HL-60/S4 treated with phorbol 12-myristate 13-acetate at 8.2 ng/mL for 4 days and 3 days (cell line): ENCODE results near the gene APBB1IP.
"Not testable (repeated sequence)": the region's sequence is repeated elsewhere in the genome, so short reads cannot be mapped to it uniquely, and the experiment has no call there.

Experiments used
- in situ Hi-C: fragments of 300-500 bp; cut with MboI; formaldehyde crosslinking; loops from 2 replicates; pipeline ENCODE4 v1.15.0; 2022; ENCODE audit warnings: low sequenced_read_pairs

APBB1IP gene, protein sequence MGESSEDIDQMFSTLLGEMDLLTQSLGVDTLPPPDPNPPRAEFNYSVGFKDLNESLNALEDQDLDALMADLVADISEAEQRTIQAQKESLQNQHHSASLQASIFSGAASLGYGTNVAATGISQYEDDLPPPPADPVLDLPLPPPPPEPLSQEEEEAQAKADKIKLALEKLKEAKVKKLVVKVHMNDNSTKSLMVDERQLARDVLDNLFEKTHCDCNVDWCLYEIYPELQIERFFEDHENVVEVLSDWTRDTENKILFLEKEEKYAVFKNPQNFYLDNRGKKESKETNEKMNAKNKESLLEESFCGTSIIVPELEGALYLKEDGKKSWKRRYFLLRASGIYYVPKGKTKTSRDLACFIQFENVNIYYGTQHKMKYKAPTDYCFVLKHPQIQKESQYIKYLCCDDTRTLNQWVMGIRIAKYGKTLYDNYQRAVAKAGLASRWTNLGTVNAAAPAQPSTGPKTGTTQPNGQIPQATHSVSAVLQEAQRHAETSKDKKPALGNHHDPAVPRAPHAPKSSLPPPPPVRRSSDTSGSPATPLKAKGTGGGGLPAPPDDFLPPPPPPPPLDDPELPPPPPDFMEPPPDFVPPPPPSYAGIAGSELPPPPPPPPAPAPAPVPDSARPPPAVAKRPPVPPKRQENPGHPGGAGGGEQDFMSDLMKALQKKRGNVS

DNA sequence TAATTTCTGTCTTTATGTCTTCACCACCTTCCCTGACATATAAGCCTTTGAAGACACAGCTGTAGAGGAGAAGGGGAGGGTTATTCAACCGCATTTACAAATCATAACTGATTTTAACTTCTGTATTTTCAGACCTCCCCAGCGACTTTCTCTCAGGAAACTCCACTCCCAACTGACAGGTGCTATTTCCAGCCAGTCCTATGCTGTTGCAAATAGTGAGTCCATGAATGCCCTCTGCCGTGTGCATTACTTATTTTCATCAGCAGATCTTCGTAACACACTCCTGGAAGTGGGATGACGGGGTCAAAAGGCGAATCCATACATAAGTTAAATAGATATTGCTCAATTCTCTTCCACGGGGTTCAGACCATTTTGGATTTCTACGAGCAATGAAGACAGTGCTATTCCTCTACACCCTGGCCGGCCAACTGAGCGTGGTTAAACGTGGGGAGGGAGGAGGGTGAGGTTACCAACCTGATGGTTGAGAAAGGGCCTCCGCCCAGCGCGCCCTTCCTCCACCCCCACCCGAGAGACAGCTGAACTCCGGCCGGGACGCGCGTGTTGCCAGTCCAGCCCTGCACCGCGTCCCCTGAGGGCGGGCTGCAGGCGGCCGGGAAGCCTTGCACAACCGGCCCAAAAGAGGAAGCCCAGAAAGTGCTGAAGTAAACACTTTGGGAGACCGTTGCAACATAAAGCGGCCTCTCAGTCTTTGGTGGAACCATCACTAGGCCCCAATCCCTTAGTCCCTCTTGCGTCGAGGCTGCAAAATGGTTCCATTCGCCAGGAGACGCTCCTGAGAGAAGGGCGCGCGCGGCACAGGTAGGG lies at the start of gene APBB1IP:
APBB1IP (plus strand) TSS at position 705 of the 825 bp plus-strand sequence. CDS start 53,986 bp downstream, outside the sequence.
- in situ Hi-C loops = no loop called here

DNA sequence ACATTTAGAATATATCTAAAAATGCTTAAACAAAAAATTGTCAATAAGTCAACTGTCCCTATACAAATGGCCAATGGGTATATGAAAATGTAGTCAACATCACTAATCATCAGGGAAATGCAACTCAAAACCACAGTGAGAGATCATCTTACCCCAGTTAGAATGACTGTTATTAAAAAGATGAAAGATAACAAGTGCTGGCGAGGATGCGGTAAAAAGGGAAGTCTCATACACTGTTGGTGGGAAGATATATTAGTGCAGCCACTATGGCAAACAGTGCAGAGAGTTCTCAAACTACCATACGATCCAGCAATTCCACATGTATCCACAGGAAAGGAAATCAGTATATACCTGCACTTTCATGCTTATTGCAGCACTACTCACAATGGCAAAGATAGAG lies 48.6 kb upstream of the APBB1IP start:
- in situ Hi-C loops = loop anchor here (5.0 kb wide), 1 partner anchor 52 kb away; no protein-coding TSS in a partner anchor

DNA sequence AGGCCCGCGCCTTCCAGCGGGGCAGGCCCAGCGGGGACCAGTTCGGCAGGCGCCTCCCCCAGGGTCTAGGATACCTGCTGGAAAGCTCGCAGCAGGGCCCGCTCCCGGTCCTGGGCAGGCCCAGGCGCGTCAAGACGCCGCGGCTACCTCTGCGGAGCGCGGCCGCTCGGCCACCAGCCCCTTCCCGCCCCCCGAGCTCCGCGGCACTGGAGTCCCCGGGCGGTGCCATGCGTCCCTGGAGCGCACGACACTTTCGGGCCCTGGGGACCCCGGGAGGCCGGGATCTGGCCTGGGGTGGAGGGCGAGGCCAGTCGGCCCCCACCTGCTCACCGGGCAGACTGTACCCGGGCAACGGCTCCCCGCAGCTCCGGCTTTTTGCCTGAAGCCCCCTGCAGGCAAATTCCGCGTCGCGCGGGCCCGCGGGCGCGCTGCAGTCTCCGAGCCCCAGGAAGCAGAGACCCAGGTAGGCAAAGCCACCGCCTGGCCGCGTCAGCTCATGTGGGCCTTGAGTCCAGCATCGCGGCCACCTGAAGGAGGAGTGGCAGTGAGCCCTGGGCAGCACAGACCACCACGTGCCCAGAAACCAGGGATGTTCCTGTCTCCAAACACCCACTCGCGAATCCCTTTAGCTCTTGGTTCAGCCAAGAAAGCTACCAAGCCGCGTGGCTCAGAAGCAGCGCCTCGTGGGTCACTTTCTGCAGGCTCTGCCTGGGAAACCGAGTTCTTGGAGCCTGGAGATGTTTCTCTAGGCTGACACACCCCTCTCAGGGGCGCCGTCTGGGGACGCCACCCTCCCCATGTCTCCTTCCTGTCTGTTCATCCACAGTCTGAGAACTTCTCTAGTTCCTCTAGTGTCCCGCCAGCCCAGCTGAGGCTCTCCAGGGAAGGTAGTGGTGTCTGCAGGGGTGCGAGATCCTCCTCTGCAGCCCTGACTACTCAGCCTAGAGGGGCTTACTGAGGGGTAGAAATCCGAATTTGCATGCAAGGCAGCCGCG lies 46.1 kb upstream of the APBB1IP start:
- in situ Hi-C loops = no loop called here

DNA sequence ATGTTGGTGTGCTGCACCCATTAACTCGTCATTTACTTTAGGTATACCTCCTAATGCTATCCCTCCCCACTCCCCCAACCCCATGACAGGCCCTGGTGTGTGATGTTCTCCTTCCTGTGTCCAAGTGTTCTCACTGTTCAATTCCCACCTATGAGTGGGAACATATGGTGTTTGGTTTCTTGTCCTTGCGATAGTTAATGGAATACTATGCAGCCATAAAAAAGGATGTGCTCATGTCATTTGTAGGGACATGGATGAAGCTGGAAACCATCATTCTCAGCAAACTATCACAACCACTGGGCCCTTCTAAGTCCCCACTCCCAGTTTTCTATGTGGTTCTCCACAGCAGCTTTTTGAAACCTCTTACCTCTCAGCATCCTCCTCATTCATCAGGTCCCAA lies 39.8 kb upstream of the APBB1IP start:
- in situ Hi-C loops = not testable (repeated sequence)

DNA sequence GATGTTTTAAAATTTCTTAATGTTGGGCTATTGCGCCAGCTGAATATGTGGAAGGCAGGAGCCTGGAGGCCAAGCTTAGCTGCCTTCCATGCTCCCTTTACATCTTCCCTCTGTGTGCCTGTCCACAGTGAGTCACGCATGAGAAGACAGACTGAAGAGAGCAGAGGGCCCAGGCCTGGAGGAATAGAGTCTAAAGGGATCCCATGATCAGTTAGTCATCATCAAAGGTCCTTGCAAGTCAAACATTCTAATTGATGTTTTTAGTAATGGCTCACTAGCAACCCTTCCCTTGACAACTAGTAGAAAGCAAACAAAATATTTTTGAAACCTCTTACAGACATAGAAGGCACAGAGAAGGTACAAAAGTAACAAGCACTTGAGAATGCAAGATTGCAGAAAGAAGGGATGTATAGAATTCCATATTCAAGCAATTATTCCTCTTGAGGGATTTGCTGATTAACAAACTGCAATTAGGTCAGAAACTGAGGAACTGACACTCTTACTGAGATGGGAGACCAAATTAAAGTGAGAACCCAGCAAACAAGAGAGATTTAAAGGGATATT lies 30.7 kb upstream of the APBB1IP start:
- in situ Hi-C loops = no loop called here

DNA sequence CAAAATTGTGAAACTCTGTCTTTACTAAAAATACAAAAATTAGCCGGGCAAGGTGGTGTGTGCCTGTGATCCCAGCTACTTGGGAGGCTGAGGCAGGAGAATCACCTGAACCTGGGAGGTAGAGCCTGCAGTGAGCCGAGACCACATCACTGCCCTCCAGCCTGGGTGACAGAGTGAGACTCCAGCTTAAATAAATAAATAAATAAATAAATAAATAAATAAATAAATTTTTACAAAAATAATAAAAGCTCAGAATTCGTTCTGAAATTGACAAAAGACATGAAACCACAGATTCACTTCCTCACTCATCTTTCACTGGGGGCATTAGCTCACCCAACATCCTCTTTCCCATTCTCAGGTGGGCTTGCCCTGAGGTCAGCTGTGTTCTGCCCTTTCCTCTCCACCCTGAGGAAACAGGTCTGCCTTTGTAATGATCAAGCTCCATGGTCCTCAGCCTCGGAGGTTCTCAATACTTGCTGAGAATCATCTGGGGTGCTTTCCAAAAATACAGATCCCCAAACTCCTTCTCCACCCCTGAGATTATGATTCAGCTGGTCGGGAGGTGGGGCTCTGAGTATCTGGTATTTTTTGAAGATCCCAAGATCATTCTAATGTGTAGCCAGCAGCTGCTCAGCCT lies 29.2 kb upstream of the APBB1IP start:
- in situ Hi-C loops = no loop called here

DNA sequence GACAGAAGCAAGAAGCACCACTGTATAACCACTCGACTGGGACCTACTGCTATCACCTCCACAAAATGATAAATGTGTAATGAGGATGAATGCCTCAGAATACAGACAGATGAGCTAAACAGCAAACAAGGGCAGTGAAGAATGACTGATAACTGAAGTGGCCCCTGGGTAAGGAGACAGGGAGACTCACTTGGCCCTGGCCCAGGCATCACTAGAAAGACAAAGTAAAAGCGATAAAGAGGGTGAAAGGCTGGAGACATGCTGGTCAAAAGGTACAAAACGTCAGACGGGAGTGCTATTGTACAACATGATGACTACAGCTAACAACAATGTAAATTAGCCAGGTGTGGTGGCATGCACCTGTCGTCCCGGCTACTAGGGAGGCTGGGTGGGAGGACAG lies 27.8 kb upstream of the APBB1IP start:
- in situ Hi-C loops = no loop called here

DNA sequence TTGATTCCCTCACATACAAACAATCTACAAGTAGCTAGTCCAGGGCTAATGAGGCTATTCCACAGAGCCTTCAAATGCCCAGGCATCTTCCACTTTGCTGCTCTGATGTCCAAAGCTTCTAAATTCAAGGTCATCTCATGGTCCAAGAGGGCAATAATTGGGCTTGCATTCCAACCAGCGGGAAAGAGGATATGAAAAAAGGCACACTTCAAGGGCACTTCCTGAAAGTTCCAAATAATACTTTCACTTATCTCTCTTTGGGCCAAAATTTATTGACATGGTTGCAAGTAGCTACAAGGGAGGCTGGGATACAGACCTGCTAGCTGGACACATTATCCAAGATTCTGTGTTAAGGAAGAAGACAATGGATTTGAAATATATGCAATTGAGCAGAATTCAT lies 25.2 kb upstream of the APBB1IP start:
- in situ Hi-C loops = no loop called here

DNA sequence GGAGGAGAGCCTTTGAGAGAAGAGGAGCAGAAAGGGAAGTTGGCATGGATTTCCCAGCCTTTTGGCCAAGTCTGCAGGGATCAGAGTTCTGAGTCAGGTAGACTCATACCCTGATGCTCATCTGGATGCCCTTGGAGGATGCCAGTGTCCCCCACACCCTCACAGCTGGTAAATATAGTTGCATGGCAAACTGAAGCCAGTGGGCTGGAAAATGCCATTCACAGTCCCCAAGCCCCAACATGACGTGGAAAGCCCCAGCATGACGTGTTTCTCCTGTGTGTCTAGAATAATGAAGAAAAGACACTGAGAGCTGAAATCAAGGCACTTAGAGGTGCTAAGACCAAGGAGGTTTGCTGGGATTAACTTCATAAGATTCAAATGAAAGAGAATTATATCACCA lies 24.8 kb upstream of the APBB1IP start:
- in situ Hi-C loops = no loop called here

DNA sequence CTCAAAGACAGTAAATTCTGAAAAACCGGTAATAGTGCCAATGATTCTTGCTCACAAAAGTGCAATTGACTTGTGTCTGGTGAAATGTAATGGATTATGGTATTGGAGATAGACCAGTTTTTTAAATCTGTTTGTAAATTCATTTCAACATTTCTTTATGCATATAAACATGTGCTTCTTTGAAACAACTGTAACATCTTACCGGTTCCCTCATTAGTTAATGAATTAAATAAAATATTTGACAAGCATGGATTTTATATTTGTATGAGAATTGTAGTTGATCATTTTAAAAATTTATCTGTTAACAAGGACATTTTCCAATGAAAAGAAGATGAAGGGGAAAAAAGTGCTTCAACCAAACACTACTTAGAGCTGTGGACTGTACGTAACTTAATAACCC lies 21.0 kb upstream of the APBB1IP start:
- in situ Hi-C loops = no loop called here

DNA sequence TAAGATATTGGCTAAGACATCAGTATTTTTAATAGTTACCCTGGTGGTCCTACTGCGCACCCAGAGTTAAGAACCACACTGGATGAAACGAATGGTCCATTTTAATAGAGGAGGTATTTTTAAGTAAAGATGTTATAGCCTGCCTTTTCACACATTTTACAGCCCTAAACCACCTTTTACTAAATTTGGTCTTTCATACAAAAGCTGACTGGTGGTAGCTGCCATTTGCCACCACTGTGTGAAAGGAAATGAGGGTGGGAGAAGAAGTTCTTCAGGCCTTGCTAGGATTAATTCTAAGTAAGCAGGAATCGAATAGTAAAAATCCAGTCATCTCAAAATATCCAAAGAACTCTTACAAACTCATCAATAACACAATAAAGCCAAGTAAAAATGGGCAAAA lies 15.2 kb upstream of the APBB1IP start:
- in situ Hi-C loops = no loop called here

DNA sequence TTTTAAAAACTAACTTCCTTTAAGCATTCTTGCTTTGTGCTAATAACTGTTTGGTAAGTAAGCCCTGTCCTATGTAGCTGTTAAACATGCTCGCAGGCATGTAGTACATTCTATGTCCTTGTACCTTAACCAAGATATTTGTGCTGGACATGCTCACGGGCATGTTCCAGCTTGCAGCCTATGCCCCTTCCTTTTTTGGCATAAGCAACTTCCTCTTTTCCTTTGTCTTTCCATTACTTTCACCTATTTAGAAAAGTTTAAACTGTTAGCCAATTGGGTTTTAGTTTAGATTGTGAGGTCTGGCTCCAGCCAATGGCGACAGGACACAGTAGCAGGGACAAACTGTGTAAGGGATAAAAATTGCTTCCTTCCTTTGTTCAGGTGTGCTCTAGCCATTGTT lies 14.4 kb upstream of the APBB1IP start:
- in situ Hi-C loops = no loop called here

DNA sequence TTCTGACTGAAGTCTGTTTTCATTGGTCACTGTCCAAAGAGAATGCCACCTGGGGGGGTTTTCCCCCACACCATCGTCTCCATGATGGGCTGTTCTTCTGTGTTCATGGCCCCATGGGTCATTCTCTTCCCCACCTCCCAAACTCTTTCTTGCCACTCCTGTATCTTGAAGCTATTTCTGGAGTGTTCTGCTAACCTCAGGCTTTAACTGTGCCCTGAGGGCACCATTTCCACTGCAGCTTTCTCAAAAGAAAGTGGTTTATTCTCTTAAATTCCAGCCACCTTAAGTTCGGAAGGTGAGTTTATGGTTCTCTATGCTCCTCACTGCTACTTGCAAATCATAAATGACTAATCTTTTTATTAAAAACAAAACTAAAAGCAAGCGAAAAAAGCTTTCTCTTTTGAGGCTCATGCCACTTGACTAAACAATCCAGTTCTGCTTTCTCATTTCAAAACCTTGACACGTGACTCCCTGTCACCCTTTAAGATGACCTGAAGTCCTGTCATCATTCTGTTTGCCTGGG lies 7.4 kb upstream of the APBB1IP start:
- in situ Hi-C loops = no loop called here

DNA sequence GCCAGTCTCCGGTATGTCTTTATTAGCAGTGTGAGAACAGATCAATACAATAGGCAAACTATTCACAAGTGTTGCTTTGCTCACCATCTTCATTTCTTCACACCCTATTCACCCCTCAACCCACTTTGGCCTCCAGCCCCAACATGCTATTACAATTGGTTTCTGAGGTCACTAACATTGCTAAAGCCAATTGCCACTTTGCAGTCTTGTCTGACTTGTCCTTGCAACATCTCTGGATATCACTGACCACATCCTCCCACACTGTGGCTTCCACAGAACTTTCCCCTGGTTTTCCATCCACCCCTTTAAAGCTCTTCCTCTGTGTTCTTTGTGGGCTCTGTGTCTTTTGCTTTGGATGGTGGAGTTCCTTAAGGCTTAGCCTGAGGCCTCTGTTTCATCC lies 5.2 kb upstream of the APBB1IP start:
- in situ Hi-C loops = no loop called here

DNA sequence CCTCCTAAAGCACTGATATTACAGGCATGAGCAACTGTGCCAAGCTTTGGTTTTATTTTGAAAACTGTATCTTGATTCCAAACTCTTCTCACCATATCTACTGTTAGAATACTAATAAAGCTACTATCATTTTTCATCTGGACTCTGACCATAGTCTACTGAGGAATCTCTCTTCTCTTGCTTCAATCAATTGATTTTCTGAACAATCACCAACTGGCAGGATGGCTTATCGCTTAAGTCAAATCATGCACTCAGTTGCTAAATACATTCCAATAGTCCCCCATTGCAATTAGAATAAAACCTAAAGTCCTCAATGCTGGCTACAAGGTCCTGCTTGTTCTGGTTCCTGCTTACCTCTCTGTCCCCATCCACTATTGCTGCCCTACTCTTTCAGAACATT lies 2.3 kb upstream of the APBB1IP start:
- in situ Hi-C loops = no loop called here

DNA sequence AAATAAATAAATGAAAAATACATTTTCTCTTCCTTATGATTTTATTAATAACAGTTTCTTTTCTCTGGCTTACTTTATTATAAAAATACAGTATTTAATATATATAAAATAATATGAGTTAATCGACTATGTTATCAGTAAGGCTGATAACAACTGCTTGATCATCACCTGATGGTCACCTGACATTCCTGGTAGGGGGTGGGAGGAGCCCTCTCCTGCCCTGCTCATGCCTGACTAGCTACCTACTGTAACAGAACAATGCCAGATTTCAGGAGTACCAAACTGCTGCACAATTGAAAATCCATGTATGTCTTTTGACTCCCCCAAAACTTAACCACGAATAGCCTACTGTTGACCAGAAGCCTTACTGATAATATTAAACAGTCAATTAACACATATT lies 1.3 kb upstream of the APBB1IP start:
- in situ Hi-C loops = no loop called here

DNA sequence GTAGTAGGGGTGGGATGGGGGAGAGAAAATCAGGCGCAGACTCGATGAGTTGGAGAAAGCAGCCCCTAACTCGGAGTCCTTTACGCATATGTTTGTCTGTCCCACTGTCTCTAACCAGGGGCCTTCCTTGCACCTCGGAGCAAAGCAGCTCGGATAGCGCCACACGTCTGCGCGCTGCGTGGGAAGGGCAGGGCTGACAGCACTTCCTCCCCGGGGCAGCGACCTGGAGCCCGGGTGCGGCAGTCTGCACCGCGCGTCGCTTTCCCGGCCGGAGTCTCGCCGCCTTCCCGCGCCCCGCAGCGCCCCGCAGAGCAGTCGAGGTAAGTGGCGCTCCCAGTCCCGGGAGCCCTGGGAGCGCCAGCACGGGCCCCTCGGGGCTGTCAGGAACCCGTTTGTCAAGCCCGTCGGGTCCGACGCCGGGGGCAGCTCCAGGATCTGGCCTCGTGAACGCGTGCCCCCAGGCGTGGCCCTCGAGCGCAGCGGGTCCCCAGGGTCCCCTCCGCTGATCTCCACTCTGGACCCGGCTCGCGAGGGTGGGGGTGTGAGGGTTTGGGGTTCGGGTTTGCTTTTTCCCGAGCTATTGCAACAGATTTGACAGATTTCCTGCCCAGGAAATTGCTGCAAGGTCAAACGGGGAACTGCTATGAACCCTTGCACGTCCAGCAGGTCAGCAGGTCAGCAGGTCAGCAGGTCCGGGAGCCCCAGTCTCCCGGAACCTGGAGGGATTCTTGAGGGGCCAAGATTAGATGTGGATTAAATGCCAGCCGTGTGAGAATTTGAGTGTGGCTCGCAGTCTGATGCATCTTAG lies 597 bp downstream of the APBB1IP start:
- in situ Hi-C loops = no loop called here

DNA sequence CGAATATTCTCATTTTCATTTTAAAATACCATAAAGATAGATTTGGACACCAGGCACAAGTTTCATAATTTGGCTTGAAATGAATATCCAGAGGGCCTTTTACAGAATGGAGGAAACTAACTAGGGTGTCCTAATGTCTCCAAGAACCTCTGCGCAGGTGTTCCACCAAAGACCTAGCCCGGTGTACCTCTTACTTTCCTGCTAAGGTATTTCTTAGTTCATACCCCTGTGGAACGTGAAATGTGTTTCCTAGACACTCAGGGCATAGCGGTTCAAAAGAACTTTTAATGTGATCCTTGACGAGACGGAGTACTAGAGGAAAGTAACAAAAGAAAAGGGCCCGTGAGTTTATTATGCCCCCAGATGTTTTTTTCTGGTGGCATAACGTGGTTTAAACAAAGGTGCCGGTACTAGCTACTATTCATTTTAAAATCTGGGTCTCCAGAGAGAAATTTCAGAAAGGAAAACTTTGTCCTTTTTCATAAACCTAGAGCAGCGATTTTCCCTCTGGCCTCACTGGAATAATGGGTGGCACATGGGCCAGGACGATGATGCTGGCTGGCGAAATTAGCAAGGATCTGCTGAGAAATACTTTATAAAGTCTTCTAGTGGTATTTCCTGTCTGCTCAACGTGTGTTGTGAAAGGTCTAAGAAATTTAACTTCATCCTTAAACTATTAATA lies 1.4 kb downstream of the APBB1IP start:
- in situ Hi-C loops = no loop called here
